Measurements from ENCODE around the gene PTCH2.

Gene PTCH2

GRCh38 chr1:44786841-44787426 lies 56.1 kb downstream of the PTCH2 start:
- no peak for TF ChIP-seq CTCF (IDR thresholded peaks at IDR 0.05; ENCODE audit: low read depth, low read length)
- no peak overlapping the region for H3K4me3 ChIP-seq (ENCODE audit: low read depth, low read length)

GRCh38 chr1:44786138-44786840 lies 56.8 kb downstream of the PTCH2 start:
- peak overlapping the region; percentile 49 for H3K4me3 ChIP-seq (ENCODE audit: low read depth, low read length)
- peak; percentile 100 for TF ChIP-seq CTCF (IDR thresholded peaks at IDR 0.05; ENCODE audit: low read depth, low read length)

GRCh38 chr1:44785501-44786137 lies 57.4 kb downstream of the PTCH2 start:
- TF ChIP-seq CTCF (IDR thresholded peaks at IDR 0.05; ENCODE audit: low read depth, low read length), result no peak
- peak overlapping the region; percentile 49 for H3K4me3 ChIP-seq (ENCODE audit: low read depth, low read length)

- no peak overlapping the region for H3K4me3 ChIP-seq (ENCODE audit: low read depth, low read length)
- no peak for TF ChIP-seq CTCF (IDR thresholded peaks at IDR 0.05; ENCODE audit: low read depth, low read length)
These were observed 58.0 kb downstream of the PTCH2 start for GRCh38 chr1:44785029-44785380.

GRCh38 chr1:44784094-44785028 lies 58.7 kb downstream of the PTCH2 start:
- no peak overlapping the region for H3K4me3 ChIP-seq (ENCODE audit: low read depth, low read length)
- TF ChIP-seq CTCF (IDR thresholded peaks at IDR 0.05; ENCODE audit: low read depth, low read length), result no peak

GRCh38 chr1:44783697-44784093 lies 59.4 kb downstream of the PTCH2 start:
- H3K4me3 ChIP-seq (ENCODE audit: low read depth, low read length), result no peak overlapping the region
- no peak for TF ChIP-seq CTCF (IDR thresholded peaks at IDR 0.05; ENCODE audit: low read depth, low read length)

All from WI38 (cell line).